ENCODE data around the gene ZC3HAV1L.
"Not testable (repeated sequence)": the region's sequence is repeated elsewhere in the genome, so short reads cannot be mapped to it uniquely, and the experiment has no call there.

Gene ZC3HAV1L

DNA sequence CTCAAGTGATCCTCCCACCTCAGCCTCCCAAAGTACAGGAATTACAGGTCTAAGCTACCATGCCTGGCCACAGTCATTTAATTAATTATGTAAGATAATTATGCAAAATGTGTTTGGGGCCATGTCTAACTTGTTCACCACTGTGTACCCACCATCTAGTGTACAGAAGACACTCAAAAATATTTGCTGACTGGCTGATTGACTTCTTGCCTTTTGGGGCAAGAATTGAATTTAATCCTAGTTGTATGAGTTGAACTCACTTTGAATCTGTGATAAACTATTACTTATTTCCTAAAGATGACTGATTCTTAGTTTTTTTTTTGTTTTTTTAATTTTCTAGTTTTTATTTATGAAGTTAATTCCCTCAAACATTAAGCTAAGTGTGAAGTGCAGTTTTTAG, 15.8 kb upstream of the ZC3HAV1L start:
- no peak for DNase-seq

DNA sequence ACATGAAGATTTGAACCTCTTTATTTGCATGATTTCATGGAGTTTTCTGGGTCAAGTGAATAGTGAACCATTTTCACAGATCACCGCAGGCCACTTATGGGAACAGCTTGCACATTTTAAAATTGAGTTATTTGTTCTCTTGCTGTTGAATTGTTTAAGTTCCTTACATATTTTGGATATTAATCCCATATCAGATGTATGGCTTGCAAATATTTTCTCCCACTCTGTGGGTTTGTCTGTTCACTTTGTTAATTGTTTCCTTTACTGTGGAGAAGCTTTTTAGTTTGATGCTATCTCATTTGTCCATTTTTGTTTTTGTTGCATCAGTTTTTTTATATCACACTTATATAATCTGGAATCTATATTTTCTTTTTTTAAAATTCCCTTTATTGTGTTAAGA, 14.1 kb upstream of the ZC3HAV1L start:
- no peak for DNase-seq

DNA sequence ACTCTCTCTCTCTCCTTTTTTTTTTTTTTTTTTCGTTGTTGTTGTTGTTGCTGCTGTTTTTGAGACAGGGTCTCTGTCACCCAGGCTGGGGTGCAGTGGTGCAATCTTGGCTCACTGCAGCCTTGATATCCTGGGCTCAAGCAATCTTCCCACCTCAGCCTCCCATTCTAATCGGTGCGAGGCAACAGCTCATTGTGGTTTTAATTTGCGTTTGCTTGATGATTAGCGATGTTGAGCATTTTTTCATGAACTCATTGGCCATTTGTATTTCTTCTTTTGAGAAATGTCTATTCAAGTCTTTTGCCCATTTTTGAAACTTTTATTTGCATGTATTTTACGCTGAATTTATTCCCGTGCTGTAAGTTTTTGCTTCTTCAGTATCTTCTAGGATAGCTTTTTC, 13.3 kb upstream of the ZC3HAV1L start:
- no peak for DNase-seq

DNA sequence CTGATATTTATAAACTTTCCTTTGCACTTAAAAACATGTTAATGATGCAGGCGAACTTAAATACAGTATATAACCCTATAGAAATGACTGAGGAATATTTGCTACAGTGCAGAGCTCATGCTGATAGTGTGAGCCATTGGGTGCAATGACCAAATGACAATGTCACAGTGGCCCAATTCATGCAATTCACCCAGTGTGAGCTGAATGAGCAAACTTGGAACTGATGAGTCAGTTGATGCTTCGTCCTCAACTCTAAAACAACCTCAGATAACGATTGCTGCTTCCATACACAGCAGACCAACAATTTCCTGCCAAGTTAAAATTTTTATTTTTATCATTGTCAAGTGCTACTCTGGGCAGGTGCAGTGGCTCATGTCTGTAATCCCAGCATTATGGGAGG, 12.1 kb upstream of the ZC3HAV1L start:
- DNase-seq, result no peak

DNA sequence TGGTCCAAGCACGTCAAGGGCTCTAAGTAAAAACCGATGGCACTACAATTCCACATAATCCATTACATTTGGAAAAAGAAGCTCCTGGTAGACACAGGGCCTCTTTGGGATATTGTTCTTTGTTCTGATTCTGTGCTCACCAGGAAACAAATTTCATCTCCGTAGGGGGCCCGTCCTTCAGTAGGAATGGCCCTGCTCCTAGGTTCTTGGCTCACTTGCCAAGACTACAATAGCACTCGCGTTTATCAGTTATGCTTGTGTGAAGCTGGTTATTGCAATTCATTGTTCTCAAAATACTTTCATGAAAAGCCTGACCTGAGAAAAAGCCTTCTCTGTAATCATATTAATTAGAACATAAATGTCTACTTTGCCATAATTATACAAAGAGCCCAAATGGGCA, 10.3 kb upstream of the ZC3HAV1L start:
- DNase-seq, result no peak

DNA sequence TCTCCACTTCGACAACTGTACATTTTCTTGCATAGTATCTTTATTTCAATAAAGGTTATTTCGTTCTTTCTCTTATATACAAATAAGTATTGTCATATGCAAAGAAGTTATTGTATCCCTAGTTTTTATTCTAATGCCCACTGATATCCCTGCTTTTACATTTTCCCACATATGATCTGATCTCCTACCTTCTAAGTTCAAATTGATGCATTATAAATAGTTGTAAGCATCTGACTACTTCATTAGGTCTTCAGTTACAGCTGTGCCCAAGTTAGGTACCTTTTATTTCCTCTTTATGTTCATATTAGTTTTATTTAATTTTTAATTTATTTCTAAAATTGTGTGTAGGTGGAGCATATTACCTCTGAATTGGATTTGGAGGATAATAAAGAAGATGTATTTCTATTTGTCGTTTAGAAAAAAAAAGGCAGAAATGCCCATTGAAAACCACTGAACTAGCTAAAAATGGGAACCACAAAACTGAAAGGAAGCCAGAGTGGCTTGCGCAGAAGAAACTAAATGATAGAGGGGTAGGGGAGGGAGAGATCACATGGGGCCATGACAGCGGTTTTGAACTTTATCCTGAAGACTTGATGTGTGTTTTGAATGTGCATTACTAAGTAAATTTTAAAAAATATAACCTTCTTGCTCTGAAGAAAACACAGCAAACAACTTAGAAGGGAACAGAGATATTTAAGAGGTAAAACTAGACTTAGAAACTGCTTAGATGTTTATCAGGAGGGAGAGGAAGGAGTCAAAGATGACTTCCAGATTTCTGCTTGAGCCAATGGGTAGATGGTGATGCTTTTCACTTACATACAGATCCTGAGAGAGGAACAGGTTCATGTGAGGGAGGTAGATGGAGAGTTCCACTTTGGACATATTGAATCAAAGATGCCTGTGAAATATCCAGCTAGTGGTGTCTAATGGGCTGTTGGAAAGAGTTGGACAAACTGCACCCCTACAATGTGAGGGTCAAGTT, 9.3 kb upstream of the ZC3HAV1L start:
- DNase-seq, result no peak

DNA sequence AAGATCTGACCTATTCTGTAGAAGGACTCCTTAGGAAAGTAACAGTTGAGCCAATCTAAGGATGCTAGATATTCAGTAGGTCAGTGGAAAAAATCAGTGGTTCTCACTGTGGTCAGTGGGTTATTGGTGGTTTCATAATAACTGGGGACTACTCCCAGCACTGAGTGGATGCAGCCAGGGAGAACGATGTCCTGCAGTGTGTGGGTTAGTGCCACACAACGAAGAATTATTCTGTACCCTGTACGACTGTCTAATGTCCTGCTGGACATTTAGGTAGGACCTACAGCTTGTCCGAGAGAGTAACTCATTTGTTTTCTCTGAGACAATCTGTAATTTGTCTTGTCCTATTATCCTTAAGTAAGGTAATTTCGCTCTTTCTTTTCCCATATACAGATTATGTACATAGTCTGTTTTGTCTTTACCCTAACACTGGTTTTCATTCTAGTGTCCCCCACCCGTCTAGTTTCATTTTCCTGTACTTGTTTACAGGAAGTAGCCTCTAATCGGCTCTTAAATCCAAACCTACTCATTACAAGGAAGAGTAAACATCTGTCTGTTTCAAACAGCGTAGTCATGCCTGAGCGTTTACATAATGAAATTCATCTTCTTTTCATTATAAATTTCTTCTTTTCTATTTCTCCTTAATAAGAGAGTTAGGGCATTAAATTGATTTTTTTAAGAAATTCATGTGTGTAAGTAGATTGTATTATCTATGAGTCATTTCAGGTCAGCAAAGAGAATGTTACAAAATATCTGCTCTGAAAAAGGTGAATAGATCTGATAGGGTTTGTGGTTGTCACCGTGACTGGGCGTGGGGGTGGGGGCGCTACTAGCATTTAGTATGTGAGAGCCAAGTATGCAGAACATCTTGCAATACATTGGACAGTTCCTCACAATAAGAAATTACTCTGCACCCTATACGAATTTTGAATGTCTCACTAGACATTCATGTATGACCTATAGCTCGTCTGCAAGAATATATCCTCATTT, 8.3 kb upstream of the ZC3HAV1L start:
- no peak for DNase-seq

DNA sequence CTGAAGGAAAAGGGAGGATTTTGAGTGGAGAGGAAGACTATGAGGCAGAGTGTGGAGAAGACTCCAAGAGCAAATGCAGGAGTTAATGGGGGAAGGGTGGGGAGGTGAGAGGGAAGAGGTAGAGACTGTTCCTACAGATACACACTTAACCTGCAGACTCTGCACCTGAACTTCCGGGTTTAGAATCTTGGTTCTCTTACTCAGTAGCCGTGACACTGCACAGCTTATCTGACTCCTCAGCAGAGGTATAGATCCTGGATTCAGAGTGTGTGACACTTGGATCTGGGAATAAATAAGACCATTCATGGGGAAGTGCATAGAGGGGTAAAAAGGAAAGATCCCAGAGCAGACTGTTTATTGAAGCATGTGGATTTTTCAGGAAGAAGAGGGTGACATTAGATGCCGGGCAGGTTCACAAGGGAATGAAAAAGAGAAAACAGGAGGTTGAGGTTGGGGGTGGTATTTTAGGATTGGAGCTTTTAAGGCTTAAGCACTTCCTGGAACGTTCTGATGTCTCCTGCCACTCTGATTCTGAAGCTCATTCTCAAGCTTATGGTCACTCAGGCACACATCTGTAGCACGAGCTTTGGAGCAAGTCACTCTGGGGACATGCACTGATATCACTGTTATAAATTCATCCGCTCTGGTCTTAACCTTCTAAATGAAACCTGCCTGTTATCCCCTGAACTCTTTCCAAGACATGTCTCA, 5.7 kb upstream of the ZC3HAV1L start:
- DNase-seq, result no peak

DNA sequence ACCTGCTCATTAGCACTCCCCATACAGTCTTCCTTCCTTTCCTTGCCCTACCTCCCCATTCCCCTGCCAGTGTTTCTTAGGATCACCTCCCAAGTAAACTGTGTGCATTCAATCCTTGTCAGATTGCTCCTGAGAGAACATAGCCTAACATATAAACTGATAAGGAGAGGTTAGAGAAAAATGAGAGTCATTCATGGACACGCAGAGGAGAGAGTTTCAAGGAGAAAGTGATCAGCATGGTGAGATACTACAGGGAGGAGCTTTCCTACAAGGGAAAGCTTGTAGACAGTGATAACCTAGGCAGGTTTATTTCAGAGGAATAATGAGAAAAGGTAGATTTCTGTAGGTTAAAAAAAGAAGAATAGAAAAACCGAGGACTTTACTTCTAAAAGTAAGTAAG, 2.8 kb upstream of the ZC3HAV1L start:
- no peak for DNase-seq

DNA sequence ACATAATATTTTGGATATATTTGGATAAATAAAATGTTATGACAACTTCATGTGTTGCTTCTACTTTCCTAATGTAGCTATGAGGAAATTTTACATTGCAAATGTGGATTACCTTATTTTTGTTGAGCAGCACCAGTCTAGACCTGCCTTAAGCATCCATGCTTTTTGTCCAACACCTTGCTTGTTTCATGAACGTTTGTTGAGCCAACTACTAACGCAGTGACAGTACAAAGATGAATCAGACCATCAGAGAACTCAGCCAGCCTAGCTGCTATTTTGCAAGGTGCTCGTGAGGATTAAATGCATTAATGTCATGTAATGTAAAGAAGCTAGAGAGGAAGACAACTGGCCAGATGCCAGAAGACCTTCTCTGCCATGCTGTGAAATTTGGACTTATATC, 1.1 kb upstream of the ZC3HAV1L start:
- DNase-seq, result no peak

DNA sequence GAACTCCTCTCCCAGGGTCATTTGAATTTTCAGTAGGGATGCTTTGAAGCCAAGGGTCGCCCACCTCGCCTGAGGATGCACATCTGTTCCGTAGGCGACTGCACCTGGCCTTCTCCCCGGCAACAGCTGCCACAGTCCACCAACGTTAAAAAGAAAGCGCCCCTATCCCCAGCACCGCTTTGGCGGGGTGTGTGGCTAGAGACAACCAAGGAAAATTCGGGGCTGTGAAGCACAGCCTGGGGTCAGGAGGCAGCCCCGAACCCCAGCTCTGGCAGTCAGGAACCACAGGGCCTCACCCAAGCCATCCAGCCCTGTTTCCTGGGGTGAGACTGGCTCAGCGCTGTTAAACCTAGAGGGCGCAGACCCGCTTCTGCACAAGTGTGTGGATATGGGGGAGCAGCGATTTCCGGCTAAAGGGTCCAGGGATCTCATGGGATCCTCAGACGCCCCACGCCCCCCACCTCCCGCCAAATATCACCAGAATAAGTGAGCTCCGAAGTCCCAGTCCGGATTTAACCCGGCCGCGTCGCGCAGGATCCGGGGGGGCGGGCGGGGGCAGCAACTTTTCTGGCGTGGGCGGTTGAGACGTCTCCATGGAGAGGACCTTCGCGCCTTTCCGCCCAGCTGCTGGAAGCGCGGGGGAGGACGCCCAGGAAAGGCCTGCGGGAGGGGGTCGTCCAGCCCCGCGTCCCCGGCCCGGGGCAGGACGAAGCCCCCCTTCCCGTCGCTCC, 822 bp downstream of the ZC3HAV1L start:
- DNase-seq, result no peak

DNA sequence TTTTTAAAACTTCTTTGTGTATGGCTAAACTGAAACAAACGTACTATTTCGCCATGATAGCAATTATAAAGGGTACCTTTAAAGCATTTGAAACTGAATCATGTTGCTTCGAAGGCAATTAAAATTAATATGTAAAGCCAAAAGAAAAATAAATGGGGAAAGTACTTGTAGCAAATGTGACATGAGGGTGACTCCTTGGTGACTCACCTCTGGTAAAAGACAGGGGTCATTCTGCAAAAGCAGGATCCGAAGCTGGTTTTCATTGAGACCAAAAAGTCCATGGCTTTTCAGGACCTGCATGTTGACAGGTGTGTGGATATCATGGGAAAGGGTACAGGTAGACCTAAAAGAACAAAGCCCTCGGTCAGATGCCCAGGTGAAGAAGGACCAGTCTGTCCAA, 1.5 kb downstream of the ZC3HAV1L start:
- DNase-seq, result no peak

DNA sequence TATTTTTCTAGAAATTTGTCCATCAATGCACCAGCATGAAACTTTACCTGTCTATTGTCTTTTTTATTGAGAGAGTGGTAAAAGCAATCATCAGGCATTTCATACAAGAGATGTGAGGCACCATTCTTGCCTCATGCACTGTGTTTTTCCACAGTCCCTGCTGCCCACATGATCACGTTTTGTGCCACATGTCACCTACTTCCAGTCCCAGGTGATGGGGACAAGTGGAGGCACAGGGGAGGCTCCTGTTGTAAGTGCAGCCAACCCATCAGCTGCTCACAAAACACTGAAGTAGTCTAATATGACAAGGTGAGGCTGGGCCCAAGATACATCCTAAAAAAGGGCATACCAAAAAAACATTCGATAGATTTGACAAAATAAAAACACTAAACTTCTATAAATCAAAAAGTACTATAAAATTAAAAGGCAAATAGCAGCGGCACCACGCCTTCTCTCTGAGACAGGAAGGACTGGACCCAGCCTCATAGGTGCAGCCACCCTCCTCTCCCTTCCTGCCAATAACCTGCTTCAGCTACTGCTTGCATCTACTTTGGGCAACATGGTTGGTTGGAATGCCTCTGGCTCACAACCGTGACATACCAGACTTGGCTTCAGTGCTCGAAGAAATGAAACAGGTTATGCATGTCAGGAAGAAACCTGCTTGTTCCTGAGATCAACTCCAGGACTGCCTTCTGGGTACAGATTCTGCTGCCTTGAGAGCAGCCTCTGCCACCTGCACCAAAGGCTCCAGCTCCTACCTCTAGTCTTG, 2.3 kb downstream of the ZC3HAV1L start:
- DNase-seq, result no peak

DNA sequence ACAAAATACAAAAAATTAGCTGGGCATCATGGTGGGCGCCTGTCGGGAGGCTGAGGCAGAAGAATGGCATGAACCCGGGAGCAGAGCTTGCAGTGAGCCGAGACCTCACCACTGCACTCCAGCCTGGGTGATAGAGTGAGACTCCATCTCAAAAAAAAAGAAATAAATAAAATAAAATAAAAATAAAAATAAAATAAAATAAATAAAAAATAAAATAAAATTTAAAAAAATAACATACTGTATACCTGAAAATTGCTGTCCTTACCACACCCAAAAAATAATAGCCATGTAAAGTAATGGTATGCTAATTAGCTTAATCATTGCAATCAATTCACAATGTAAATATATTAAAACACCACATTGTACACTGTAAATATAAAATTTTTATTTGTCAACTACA, 3.4 kb downstream of the ZC3HAV1L start:
- DNase-seq, result no peak

DNA sequence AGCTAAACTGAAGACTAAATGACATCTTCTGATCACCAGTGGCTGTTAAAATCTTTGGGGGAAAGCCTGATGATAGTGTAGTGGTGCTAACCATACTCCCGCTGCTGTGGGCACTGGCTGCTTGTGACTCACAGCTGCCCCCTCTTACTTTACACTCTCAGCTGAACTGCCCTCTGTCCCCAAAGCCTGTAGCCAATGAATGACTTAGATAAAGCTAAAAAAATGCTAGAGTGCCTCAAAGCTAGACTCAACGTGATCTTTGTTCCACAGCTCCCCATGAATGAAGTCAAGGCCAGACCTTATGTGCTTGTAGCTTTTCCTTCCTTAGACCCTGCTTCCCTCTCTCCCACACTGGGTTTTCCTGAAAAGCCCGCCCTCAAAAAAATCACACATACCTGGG, 6.5 kb downstream of the ZC3HAV1L start:
- no peak for DNase-seq

DNA sequence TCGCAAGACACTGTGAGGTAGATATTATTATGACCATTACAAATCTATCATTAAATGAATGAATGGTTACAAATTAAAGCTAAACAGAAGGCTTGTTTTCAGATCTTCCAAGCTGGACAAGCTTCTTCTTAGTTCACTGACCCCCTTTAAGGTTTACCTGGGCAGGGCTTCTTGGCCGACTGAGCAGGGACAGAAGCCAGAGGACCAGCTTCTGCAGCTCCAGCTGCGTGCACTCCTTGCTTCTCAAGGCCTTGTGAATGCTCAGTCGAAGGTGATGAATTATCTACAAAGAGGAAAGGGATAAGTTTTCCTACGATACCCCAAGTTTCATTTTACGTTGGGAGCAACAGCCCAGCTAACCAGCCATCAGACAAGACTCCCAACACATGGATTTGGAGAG, 9.3 kb downstream of the ZC3HAV1L start:
- DNase-seq, result no peak

DNA sequence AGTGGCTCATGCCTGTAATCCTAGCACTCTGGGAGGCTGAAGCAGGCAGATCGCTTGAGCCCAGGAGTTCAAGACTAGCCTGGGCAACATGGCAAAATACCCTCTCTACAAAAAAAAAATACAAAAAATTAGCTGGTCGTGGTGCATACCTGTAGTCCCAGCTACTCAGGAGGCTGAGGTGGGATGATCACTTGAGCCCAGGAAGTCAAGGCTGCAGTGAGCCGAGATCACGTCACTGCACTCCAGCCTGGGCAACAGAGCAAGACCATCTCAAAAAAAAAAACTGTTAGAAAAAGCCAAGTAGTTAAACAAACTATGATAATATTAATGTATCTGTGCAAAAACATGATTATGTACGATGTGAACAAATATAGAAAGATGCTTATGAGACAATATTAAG, 10.0 kb downstream of the ZC3HAV1L start:
- not testable (repeated sequence) for DNase-seq

DNA sequence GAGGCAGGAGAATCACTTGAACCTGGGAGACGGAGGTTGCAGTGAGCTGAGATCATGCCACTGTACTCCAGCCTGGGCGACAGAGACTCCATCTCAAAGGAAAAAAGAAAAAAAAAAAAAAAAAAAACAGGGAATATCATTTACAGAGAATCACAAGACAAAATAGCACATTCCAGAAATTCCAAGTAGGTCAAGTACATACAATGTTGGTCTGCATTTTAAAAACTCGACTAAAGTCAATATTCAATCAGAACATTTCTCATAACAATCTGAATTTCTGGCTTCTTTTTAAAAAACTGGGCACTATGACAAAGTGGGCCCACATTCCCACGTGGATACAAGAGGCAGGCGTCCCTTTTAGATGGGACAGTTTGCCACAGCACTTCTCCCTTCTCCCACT, 12.8 kb downstream of the ZC3HAV1L start:
- no peak for DNase-seq

DNA sequence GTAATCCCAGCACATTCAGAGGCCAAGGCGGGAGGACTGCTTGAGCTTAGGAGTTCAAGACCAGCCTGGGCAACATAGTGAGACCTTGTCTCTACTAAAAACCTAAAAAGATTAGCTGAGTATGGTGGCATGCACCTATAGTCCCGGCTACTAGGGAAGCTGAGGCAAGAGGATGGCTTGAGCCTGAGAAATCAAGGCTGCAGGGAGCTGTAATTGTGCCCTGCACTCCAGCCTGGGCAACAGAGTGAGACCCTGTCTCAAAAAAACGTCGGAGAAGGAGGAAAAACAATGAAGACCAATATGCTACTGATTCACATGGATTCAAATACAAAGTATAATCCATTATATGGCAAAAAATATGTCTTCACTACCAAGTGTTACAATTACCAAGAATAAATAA, 13.6 kb downstream of the ZC3HAV1L start:
- DNase-seq, result no peak

DNA sequence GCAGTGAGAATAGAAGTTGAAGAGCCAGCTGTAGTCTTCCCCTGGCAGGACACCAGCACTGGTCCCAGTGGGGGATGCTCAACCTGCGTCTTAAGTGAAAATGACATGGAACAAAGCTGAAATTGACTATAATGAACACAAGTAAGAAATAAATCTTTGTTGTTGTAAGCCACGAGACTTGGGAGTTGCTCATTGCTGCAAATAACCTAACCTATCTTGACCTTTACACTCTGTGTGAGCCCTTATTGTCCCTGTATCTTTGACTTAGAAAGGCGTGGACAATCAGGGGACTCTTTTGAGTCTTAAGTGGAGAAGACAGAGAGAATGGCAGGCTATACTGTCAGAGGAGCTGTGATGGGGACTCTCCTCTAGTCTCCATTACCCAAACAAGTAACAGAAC, 16.9 kb downstream of the ZC3HAV1L start:
- DNase-seq, result no peak

DNA sequence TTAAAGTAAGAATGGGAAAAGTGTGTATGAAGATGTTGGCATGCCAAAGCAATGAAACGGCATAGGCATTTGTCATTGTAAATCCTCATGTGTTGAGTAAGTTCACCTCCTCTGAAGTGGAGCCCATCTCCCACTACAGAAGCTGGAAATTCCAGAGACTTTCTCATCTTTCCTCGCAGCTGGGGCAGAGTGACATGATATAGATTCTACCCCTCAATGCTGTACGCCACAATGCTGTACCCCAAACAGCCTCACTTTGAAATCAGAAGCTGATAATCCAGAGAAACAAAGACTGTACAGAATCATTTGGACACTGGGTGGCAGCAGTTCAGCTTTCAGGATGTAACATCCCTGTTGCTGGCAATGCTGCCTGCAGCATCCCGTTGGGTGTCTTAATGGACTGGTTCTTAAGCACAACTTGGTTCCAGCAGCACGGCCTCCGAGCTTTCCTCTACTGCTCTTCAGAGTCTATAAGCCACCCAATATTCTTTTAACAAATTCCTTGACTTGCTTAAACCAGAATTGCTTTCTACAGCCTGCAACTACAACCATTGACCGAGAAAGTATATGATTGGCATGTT, 18.8 kb downstream of the ZC3HAV1L start:
- no peak for DNase-seq

All from KG1 (cell line).